ENCODE results near the gene COL5A1.
A peak's percentile ranks its signal among the peaks of the same experiment; 100 is the strongest.

COL5A1 gene

DNA sequence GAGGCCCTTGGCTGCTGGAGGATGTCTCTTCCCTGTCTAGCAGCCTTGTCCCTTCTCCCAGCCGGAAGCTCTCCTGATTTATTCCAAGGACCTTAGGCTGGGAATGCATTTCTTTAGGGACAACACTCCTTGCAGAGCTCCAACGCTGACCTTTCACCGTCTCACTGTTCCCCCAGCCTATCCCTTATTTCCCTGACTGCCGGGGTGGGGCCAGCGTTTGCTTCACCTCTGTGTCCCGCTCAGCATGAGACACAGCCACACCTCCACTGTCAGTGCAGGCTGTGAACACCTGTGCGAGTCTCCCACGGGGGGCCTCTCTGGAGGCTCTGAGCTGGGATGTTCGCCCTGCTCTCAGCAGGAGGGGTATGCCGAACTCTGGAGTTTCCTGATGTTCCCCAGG is 132.8 kb downstream of the COL5A1 start:
- DNase-seq, result no peak

DNA sequence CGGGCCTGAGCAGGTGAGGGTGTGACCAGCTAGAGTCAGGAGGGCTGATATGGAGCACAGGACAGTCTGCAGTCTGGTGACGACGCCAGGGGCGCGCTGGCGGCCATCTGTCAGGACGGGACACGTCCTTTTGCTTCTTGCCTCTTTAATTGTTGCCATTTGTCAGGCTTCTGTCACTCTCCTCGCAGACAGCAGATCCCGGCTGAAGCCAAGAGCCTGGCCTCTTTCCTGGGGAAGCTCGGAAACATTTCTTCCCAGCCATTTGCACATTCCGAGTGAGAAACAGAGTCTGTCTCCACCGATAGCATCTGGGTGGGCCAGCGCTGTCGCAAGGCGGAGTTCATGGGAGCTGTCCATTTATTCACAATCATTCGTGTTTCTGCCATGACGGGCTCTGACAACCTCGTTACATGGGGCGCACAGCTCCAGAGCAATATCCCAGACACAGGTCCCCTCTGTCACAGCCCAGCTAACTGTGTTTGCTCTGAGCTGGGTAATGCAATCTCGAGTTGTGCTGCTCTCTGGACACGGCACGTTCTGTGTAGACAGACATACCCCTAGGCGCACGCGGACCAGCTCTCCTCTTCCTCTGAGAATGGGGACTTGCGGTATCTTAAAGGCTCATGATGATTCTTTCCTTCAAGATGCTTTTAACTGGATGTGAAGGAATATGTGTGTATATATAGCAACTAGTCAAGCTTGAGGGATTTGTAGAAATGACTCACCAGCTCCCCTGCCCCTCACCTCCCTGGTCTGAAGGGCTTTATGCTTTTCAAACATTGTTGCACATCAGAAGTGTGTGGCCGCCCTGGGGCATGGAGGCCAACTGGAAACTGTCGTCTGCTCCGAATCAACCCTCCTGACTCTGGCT is 133.7 kb downstream of the COL5A1 start:
- peak; percentile 83 for DNase-seq

DNA sequence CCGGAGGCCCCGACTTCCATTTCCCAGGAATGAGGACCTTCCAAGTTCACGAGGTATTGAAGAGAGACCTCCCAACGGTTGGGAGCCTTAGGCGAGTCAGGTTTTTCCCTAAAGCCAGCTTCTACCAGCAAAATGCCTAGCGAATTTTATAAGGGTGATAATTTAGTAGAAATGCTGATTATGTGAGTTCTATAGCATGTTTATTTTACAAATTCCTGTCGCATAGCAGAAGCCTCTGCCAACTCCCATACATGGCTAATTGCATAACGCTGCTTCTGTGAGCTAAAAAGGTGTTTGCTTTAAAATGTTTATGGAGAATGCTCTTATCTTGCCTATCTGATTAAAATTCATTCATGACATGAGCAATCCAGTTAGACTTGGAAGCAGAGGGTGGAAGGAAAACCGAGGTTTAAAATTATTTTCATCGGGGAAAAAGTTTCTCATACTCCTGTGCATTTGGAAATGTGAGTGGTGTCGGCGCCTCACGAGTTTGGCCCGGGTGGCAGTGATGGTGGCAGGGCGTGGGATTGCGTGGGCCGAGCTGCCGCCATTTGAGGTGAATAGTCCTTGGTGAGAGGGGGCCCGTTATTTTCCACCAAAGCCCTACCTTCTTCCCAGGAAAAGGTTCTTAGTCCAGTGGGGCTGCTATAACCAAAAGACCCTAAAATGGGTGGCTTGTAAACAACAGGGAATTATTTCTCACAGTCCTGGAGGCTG is 134.6 kb downstream of the COL5A1 start:
- DNase-seq, result peak; percentile 74

- DNase-seq, result no peak
Observed at GRCh38 chr9:134777153-134777552, 135.6 kb downstream of the COL5A1 start.

GRCh38 chr9:134778156-134778555 is 136.6 kb downstream of the COL5A1 start:
- no peak for DNase-seq

DNA sequence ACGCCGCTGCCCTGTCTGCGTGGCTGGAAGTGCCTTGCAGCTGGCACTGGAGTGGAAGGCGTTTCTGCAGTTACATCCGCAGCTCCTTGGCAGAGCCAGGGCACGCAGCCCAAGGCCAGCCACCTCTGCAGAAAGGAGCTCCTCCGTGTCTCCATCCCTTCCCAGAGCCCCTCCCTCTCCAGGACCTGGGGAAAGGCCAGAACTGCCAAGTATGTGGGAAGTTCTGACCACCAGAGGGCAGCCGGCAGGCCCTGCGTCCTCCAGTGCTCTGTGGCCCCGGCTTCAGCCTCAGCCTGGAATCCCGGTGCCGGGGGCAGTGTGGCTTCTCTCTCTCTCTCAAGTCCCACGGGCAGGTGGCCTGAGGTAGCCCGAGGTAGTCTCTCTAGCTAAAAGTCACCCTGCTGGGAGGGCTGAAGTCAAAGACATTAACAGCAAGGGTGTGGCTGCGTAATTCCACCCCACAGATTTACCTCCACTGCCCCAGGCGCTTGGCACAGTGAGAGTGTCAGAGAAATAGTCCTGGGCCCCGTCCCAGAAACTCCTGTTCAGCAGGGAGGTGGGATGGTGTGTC is 137.3 kb downstream of the COL5A1 start:
- peak; percentile 54 for DNase-seq

DNA sequence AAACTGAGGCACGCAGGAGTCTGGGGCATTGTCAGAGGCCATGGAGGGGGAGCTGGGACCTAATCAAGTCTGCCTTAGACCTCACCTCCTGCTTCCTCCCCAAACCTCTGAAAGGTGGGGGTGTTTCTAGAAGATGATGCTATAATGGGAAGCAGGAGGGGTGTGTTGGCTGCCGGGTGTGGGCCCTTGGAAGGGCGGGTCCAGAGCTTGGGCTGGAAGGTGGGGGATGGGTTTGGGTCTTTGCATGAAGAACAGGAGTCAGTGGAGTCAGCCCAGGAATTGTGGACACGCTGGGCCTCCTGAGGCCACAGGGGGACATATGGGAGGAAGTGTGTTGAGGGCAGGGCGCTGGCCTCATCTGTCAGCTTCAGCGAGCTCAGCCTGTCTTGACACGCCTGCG is 138.0 kb downstream of the COL5A1 start:
- no peak for DNase-seq

GRCh38 chr9:134781591-134782302 is 140.1 kb downstream of the COL5A1 start:
- DNase-seq, result no peak

DNA sequence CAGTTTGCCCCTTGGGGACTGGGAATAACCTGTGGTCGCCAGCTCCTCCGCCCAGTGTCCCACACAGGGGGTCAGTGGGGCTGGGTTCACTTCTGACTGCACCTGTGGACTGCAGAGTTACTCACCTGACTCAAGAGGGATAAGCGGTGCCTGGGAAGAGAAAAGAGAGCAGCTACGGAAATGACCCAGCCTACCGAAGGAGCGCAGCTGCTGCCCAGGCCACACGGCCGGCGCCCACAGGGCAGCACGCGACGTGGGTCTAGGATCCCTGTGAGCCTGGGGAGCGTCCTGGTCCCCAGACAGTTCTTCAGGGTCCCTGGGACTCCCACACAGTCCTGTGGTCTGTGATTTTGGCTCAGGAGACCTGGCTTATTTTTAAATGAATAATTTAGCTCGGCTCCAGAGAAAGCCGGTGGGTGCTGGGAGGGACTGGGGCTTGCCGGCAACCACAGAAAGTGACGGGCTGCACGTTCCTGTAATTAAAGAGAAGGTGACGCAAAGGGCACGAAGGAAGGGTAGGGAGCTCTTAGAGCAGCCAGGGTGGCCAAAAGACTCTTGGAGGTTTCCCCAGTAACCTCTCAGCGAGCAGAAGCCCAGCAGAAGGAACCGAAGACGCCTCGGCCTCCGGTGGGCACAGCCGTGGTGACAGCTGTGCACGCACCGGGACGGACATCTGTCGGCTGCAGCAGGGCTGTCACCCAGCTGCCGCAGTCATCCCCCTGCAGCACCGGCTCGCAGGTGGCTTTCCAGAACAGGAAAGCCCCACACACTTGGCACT is 141.5 kb downstream of the COL5A1 start:
- DNase-seq, result no peak

GRCh38 chr9:134783699-134784039 is 142.1 kb downstream of the COL5A1 start:
- DNase-seq, result no peak

DNA sequence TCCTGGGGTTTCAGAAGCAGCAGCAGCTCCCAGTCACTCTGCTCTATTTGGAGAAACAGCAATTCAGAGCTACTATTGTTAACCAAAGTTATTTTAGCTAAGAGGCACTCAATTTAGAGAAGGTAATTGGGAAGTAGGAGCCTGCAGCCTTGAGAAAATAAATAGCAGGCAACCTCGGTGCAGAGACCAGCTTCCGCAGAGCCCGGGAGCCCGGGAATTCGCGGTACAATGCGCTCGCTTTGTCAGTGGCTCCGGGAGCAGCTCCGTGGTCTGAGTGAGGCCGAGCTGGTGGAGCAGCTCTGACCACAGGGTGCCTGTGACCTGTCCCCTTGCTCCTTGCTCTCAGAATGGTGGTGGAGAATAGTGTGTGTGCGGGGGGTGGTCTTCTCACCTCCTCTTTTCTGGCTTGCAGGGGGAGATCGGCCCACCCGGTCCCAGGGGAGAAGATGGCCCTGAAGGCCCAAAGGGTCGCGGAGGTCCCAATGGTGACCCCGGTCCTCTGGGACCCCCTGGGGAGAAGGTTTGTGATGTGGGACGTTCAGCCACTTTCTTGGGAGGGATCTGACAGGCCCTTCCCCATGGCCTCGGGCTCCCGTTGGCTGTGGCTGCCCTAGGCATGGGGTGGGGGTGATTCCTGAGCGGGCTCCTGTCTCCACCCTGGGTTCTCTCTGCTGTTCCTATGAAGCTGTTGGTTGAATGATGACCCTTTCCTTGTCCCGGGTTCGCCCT is 143.1 kb downstream of the COL5A1 start:
- DNase-seq, result no peak

DNA sequence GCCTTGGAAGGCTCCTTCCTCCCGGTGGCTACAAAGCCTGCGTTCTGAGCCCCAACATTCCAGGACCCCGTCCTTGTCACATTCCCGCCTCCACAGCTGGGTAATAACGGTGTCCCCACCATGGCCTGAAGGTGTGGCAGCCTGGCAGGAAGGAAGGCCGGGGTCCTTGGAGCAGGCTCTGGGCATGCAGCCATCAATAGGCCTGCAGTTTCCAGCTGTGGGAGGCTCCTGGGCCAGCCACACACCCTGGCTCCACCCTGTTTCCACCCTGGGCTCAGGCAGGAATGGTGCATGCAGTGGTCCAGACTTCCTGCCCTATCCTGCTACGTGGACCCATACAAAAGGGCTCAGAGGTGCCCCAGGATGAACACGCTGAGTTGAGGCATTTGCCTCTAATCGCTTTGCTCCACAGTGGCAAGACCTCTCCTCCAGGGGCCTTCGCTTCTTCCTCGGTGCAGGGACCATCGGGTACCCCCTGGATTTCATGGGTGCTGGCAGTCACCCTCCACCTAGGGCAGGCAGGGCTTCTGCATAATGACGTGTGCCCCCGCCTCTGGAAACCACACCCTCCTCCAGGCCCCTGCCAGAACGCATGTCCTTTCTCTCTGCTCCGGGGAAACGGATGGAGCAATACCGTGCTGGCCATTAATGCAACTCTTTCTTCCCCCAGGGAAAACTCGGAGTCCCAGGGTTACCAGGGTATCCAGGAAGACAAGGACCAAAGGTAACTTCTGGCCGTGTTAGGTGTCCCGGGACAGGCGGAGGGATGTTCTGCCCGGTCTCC is 143.9 kb downstream of the COL5A1 start:
- DNase-seq, result no peak

DNA sequence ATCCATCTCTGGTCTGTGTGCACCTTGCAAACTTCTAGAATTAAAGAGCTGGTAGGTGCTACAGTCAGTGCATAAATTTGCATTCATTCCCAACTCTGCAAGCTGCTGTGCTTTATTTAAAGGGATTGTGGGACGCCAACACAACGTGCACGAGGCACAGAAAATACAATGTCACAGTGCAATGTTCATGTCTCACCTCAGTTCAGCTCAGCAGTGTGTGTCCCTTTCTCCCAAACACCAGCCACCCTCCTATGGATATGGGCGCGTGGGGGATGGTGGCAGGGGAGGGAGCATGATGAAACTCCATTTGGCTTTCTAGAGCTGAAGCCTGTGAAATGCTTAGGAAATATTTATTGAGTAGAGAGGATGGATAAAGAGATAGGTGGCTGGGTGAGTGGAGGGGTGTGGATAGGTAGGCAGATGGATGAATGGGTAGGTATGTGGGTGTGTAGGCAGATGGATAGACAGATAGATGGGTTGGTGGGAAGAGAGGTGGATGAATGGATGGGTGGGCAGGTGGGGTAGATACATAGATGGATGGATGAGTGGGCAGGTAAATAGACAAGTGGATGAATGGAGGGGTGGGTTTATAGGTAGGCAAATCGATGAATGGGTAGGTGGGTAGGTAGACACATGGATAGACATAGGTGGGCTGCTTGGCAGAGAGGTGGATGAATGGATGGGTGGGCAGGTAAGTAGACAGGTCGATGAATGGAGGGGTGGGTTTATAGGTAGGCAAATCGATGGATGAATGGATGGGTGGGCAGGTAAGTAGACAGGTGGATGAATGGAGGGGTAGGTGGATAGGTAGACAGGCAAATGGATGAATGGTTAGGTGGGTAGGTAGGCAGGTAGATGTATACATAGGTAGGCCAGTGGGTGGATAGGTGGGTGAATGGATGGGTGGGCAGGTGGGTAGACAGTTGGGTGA is 146.3 kb downstream of the COL5A1 start:
- DNase-seq, result no peak

GRCh38 chr9:134789168-134789567 is 147.6 kb downstream of the COL5A1 start:
- DNase-seq, result no peak

GRCh38 chr9:134791009-134791408 is 149.4 kb downstream of the COL5A1 start:
- no peak for DNase-seq

GRCh38 chr9:134792627-134793026 is 151.0 kb downstream of the COL5A1 start:
- no peak for DNase-seq

DNA sequence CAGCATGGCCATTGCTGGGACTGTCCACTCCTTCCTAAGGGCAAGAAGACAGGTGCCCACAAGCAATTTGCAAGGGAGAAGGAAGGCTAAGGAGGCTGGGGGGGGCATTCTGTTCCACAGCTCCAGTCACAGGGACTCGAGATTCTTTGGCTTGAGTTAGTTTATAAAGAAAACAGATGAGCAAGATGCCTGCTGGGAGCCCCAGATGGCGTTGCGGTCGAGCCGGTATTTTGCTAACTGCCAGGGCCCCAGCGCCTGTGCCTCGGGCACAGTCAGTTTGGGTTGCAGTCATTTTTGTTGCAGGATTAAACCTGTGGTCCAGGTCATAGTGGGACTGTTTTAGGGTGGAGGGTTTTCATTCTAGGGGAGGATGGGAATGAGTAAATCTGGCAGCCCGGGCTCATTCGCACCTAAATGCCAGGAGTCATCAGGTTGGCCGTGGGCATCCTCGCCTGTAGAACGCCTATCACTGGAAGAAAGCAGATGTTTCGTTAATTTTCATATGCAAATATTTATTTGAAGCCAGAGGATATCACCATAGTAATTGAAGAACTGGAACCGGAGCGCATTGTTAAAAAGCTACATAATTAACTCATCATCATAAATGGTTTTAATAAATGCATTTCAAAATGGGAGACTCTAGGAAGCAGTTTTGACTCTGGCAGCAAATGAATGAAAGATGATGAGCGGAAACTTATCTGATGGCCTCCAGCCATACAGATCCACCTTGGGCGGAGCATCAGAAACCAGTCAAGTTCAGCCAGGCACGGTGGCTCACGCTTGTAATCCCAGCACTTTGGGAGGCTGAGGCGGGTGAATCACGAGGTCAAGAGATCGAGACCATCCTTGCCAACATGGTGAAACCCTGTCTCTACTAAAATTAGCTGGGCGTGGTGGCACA is 151.9 kb downstream of the COL5A1 start:
- DNase-seq, result peak; percentile 91

DNA sequence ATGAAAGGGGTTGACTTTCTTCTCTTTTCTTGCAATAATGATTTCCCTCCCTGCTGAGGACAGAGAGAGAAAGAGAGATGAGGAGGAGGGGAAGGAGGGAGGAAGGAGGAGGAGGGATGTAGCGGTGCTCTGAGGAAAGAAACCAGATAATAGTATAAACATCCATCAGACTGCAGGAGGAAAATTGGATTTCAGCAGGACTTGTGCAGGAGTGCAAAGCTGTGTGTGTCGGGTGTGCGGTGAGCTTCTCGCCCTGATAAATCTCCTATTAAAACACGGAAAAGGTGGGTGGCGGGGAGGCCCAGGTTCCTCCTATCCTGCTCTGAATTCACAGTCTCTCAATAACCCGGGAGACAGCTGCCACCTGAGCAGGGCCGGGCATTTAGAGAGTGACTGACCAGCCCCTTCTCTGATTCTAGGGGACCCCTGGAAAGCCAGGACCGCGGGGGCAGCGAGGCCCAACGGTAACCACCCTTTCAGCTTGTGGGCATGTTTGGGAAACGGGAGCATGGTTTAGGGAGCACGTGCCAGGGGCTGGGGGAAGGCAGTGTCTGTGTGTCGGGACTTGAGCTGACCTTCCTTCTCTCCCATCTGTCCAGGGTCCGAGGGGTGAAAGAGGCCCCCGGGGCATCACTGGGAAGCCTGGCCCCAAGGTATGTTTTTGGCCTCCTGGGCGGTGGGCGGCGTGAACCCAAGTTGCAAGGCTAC is 153.2 kb downstream of the COL5A1 start:
- no peak for DNase-seq
